K562 (cell line): ENCODE measurements around the gene SP4.

ENCODE experiments used
- CTBP1 ChIP-seq: fragments of 450-650 bp; IDR thresholded peaks from 2 replicates; pipeline ENCODE4 v1.6.1; 2016; ENCODE audit warnings: borderline replicate concordance
- CTCF ChIP-seq, 3 experiments: IDR thresholded peaks in 2 of 3; conservative IDR thresholded peaks in 1 of 3; 2 replicates each; pipeline ENCODE4 v1.5.1; 2011 to 2012; ENCODE audit warnings: low read length in 3 of 3, mild to moderate bottlenecking in 3 of 3, control low read depth in 2 of 3, improper control_type of control experiment in 1 of 3, inconsistent platforms in 1 of 3, low read depth in 1 of 3, mixed read lengths in 1 of 3, moderate library complexity in 1 of 3; ENCODE audit not compliant: insufficient read depth in 2 of 3
- ETV5 ChIP-seq: sonication (generic); formaldehyde crosslinking; IDR thresholded peaks from 2 replicates; pipeline ENCODE4 v1.4.0; 2020; ENCODE audit warnings: low read depth, mild to moderate bottlenecking, missing genetic modification reagents
- EZH2 ChIP-seq: IDR thresholded peaks from 2 replicates; pipeline ENCODE4 v1.6.1; 2012; ENCODE audit warnings: low read depth, mild to moderate bottlenecking, inconsistent platforms, low read length, borderline replicate concordance
- JUND ChIP-seq, 2 experiments: IDR thresholded peaks; 2 replicates in 1 of 2; 3 replicates in 1 of 2; pipeline ENCODE4 v1.6.1; 2011; ENCODE audit warnings: borderline replicate concordance in 2 of 2, low read depth in 2 of 2, low read length in 2 of 2, improper control_type of control experiment in 1 of 2, missing biosample characterization in 1 of 2, missing genetic modification characterization in 1 of 2, missing genetic modification reagents in 1 of 2
- NBN ChIP-seq: fragments of 450-650 bp; IDR thresholded peaks from 2 replicates; pipeline ENCODE4 v1.6.1; 2016; ENCODE audit warnings: low read depth, mild to moderate bottlenecking
- NRF1 ChIP-seq, 2 experiments: fragments of 450-650 bp; IDR thresholded peaks in 1 of 2; conservative IDR thresholded peaks in 1 of 2; 2 replicates each; pipeline ENCODE4 v1.6.1; 2014; ENCODE audit warnings: mild to moderate bottlenecking in 2 of 2
- RCOR1 ChIP-seq, 2 experiments: IDR thresholded peaks; 2 replicates each; pipeline ENCODE4 v1.6.1; 2012; ENCODE audit warnings: low read depth in 2 of 2, low read length in 2 of 2, borderline replicate concordance in 1 of 2, improper control_type of control experiment in 1 of 2
- ZBTB11 ChIP-seq, 3 experiments: fragments of 200-800 bp in 1 of 3; fragments of 250-450 bp in 1 of 3; fragments of 450-650 bp in 1 of 3; sonication (Bioruptor Pico) in 1 of 3; sonication (Bioruptor generic) in 1 of 3; formaldehyde crosslinking in 1 of 3; IDR thresholded peaks; 2 replicates each; pipeline versions ENCODE4 v1.6.1 to v1.8.0; 2016 to 2022; ENCODE audit warnings: mild to moderate bottlenecking in 2 of 3, missing genetic modification characterization in 2 of 3, missing compliant biosample characterization in 1 of 3, moderate library complexity in 1 of 3
- ZBTB43 ChIP-seq: sonication (generic); formaldehyde crosslinking; IDR thresholded peaks from 2 replicates; pipeline ENCODE4 v1.8.0; 2023; ENCODE audit warnings: mild to moderate bottlenecking, missing genetic modification reagents
- ZNF121 ChIP-seq: sonication (generic); formaldehyde crosslinking; conservative IDR thresholded peaks from 2 replicates; pipeline ENCODE4 v1.8.0; 2022; ENCODE audit warnings: missing genetic modification reagents

- TF ChIP-seq RCOR1 (IDR thresholded peaks at IDR 0.05; ENCODE audit: borderline replicate concordance in 1 of 2, low read depth in 2 of 2, low read length in 2 of 2) (no peak), NBN (no peak), ZBTB11 (CRISPR knock-in tag; IDR thresholded peaks at IDR 0.05) (no peak), CTCF (IDR thresholded peaks at IDR 0.05 in 2 of 3, conservative IDR thresholded peaks at IDR 0.05 in 1 of 3; ENCODE audit: insufficient read depth in 2 of 3, low read depth in 1 of 3, low read length in 3 of 3) (no peak), JUND (IDR thresholded peaks at IDR 0.05; ENCODE audit: borderline replicate concordance, low read depth, low read length) (no peak), JUND (tag; IDR thresholded peaks at IDR 0.05; ENCODE audit: borderline replicate concordance, low read depth, low read length) (no peak), ZNF121 (no peak), ETV5 (CRISPR knock-in tag) (no peak), CTBP1 (no peak), EZH2 (no peak), ZBTB43 (no peak), NRF1 (conservative IDR thresholded peaks at IDR 0.05 in 1 of 2, IDR thresholded peaks at IDR 0.05 in 1 of 2) (no peak)
These were observed 116.4 kb downstream of the SP4 start for GRCh38 chr7:21544303-21544656.
